Measurements from ENCODE around the gene OR4C5. TPM values are rescaled to one million over a fixed set of nuclear protein-coding genes. Genes with fewer than 3 reads are reported as not detected.
"Not testable (repeated sequence)": the region's sequence is repeated elsewhere in the genome, so short reads cannot be mapped to it uniquely, and the experiment has no call there.

The OR4C5 gene
- polyA plus RNA-seq, 2 donors = not detected

DNA sequence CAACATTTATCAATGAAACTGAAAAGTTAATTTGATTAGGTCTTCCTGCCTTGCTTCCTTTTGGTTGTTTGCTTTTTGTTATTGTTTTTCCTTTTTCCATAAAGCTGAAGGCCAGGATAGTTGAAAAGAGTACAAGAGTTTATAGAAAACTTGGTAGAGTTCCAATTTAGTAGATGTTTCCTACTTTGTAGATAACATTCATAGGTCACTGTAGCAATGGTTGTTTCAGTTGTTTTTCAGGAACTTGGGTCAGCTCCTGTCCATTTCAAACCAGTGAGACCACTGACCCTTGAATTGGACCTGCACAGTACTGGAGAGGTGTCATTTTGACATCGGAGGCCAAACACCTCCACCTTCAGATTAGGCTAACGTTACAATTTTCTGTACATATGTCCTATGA, 46.5 kb downstream of the OR4C5 start:
- not testable (repeated sequence) for H3K36me3 ChIP-seq (ENCODE audit: control insufficient read depth in 2 of 2, insufficient read depth in 2 of 2, low read length in 1 of 2); H3K27ac ChIP-seq (ENCODE audit: low read depth in 2 of 2, low read length in 1 of 2); H3K9me3 ChIP-seq (ENCODE audit: control insufficient read depth in 2 of 2, insufficient read depth in 1 of 2, low read depth in 1 of 2, low read length in 1 of 2); H3K4me1 ChIP-seq (ENCODE audit: control insufficient read depth in 2 of 2, insufficient read depth in 2 of 2, low read length in 1 of 2); H3K27me3 ChIP-seq (ENCODE audit: control insufficient read depth in 1 of 2, insufficient read depth in 2 of 2, low read length in 2 of 2); H3K4me3 ChIP-seq (ENCODE audit: low read depth in 1 of 2, low read length in 2 of 2)
- WGBS, 2 donors = 72 to 79% methylated on average over 2 of the region's 2 CpGs

Other genes with a start within 250 kb of the OR4C5 start
- not detected for gene OR4B1, start 149.7 kb downstream of the OR4C5 start, polyA plus RNA-seq
- gene OR4X2, start 121.4 kb downstream of the OR4C5 start, polyA plus RNA-seq = not detected
- gene OR4X1, start 102.6 kb downstream of the OR4C5 start, polyA plus RNA-seq = not detected
- gene OR4S1, start 60.2 kb downstream of the OR4C5 start, polyA plus RNA-seq = not detected
- not detected for gene OR4C3, start 41.5 kb downstream of the OR4C5 start, polyA plus RNA-seq
- not detected for gene OR4A47, start 122.3 kb upstream of the OR4C5 start, polyA plus RNA-seq

Data from esophagus (tissue), 2 donors.